NCI-H2227 (cell line): ENCODE measurements around the gene GALNT10.
"Not testable (repeated sequence)": the region's sequence is repeated elsewhere in the genome, so short reads cannot be mapped to it uniquely, and the experiment has no call there.

ENCODE experiments used
- DNase-seq: peaks from one replicate; lab custom pipeline; 2025; ENCODE audit not compliant: unreplicated experiment; lab: John Stamatoyannopoulos, UW

The GALNT10 gene, protein sequence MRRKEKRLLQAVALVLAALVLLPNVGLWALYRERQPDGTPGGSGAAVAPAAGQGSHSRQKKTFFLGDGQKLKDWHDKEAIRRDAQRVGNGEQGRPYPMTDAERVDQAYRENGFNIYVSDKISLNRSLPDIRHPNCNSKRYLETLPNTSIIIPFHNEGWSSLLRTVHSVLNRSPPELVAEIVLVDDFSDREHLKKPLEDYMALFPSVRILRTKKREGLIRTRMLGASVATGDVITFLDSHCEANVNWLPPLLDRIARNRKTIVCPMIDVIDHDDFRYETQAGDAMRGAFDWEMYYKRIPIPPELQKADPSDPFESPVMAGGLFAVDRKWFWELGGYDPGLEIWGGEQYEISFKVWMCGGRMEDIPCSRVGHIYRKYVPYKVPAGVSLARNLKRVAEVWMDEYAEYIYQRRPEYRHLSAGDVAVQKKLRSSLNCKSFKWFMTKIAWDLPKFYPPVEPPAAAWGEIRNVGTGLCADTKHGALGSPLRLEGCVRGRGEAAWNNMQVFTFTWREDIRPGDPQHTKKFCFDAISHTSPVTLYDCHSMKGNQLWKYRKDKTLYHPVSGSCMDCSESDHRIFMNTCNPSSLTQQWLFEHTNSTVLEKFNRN

DNA sequence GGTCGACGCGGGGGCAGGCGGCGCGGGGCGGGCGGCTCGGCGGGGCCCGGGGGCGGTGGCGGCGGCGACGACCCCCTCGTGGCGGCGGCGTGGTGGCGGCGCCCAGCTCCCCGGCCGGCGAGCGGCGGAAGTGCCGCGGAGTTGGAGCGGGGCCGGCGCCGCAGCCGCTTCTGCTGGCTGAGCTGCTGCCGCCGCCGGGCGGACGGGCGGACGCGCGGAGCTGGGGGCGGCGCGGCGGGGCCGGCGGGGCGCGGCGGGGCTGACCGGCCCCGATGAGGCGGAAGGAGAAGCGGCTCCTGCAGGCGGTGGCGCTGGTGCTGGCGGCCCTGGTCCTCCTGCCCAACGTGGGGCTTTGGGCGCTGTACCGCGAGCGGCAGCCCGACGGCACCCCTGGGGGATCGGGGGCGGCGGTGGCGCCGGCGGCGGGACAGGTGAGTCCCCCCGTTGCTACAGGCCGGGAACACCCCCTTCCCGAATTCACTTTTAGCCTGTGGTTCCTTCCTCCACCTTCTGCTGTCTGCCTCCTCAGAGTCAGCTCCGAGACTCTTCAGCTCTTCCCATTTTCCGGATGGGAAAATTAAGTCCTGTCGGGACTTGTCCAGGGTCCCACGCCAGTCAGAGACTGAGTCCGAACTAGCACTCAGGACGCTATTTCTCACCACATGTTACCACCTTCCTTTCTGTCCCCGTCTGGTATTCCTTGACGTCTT lies at the start of gene GALNT10:
Gene GALNT10, plus strand, starts transcription at position 139 of the 710 bp plus-strand sequence. Its CDS starts 134 bp downstream, at position 273.
- peak; percentile 68 for DNase-seq

DNA sequence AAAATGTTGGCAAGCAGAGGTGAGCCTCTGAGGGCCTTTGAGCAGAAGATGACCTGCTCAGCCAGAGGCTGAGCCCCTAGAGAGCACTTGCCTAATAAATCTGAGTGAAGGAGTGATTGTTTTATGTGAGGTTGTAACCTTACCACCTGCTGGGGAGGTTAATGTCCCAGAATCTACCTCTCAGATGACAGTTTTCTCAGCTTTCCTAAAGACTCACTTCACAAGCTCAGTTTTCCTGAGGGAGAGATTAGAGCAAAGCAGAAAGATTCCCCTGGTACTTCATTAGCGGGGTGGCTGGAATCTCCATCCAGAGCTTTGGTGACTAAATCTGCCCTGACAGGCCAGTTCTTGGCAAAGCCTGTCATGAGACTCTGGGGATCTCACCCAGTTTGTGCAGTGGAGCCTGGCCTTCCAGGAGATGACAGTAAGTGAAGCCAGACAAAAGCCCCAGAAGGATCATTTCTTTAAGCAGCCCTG lies 48.8 kb upstream of the GALNT10 start:
- no peak for DNase-seq

DNA sequence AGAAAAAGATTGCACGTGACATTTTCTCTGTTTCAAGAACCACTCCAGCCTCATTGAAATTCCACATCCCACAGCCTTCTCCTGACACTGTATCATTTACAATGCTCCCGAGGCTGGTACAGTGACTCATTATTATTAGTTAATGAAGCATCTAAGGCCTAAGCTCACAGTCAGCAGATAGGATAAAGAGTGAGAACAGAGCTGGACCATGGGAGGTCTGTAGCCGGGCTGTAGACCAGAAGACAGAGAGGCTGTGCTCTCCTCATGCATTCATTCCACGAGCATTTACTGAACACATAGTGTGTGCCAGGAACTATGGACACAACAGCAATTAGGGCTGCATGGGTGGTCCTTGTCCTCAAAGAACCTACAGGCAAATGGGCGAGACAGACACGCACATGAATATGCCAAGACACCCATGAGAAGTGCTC lies 47.3 kb upstream of the GALNT10 start:
- DNase-seq, result no peak

DNA sequence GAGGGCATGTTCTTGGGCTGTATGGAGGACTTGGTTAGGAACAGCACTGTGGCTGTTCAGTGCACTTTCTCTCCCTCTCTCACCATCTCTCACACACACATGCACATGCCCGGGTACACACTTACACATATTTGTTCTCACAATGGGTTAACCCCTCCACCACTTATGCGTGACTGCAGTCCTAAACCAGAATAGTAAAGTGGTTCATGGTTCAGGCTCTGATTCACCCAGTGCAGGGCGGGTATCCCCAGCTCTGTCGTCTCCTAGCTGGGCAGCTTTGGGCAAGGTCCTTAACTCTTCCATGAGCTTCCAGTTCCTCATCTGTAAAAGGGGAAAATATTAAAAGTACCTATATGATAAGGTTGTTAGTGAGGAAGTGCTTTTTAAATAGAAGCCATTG lies 45.3 kb upstream of the GALNT10 start:
- no peak for DNase-seq

DNA sequence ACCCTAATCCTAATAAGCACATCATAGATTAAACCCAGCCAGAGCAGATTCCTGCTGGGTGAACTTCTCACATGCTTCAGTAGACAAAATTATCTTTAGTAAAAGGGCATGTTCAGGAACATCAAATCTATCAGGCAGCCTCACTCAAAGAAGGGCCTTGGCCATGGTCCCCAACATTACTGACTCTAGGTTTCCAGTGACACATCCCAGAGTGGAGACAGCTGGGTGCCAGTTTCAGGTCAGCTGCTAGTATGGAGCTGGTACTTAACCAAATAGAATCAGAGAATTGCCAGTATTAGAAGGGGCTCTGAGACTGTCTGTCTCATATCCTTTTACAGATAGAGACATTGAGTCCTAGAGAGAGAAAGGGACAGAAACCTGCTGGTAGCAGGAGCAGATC lies 44.1 kb upstream of the GALNT10 start:
- DNase-seq, result no peak

DNA sequence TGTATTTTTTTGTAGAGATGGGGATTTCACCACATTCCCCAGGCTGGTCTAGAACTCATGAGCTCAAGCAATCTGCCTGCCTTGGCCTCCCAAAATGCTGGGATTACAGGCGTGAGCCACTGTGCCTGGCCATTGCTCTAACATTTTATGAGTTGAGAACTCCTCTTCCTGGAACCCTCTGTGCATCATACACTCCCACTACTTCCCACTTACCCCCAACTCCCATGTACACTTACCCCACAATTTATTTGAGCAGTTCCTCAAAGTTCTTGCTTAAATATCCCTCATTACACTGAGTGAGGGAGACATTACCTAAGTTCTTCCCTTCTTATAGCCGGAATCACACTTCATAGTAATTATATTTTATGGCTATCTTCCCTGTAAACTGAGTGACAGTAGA lies 42.9 kb upstream of the GALNT10 start:
- DNase-seq, result no peak

DNA sequence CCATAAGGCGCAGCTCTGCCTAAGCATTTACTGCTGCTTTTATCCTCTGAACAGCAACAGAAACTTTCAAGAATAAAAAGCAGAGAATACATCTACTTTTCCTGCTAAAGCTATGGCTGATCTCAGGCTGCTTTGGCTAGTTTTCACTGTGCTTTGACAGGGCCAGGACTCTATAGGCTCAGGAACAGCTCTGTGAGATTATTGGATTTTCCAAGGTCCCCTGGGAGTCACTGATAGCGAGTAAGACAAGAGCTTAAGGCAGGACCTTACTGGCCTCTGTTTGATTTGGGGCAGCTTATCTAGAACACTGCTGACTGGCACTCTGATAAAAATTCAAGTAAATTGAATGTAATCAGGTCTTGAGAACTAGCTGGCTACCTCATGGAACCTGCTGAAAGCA lies 40.1 kb upstream of the GALNT10 start:
- not testable (repeated sequence) for DNase-seq

DNA sequence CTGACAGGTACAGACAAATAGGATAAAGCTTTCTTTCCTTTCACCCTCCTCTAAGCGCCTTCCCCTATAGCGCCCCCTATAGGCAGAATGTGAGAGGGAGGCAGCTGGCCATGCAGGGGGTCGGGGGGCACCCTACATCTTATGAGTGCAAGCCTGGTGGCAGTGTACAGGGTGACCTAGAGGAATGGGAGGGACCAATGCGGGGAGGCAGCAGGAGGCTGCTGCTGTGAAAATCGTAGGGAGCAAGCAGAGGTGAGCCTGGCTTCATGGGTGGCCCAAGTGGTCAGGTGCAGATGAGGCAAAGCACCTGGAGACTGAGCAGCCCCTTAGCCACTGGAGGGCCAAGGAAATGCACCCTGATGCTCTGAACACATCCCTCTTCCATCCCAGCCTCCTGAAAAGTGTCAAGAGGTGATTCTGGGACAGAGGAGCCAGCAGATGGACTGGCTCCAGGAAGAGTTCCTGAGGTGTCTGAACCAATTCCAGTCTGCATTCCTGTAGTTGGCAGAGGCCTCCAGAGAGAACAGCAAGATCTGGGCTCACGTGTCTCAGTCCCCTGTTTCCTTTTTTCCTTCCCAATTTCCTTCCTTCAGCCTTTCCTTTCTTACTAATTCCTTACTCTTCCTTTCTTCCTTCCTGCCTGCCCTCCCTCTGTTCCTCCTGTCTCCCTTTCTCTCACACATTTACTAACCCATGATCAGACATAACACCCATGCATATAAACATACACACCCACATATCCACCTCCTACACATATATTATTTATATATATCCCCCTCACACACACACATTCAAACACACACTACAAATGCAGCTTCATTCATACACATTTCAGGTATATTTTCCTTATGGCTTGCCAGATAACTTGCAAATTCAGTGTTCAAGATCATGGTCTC lies 32.8 kb upstream of the GALNT10 start:
- DNase-seq, result no peak

DNA sequence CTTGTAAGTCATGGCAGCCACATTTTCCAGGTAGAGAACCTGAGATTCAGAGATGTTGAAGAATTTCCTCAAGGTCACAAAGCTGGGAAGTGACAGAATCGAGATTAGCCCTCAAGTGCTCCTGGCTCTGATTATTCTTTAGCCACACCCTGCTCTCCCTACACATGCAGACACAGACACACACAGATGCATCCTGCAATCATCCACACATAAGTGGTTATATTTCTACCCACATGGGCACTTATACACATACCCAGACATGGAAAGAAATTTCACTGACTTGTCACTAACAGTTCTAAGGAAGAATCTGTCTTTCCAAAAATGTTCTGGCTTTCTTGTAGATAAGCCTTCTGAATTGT lies 32.2 kb upstream of the GALNT10 start:
- DNase-seq, result no peak

DNA sequence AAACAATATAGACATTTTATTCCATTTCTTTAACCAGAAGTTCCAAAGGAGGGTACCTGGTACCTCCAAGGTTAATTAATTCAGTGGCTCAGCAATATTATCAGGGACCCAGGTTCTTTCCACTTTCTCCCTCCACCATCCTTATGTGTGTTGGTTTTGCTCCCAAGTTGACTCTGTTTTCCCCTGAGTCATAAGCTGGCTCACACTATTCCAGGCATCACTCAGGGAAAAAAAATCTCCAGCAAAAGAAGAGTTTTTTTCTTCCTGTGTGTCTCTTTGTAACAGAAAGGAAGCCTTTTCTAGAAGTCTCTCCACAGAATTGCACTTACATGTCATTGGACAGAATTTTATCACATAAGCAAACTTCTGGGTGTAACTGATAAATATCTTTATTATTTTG lies 31.2 kb upstream of the GALNT10 start:
- DNase-seq, result no peak

DNA sequence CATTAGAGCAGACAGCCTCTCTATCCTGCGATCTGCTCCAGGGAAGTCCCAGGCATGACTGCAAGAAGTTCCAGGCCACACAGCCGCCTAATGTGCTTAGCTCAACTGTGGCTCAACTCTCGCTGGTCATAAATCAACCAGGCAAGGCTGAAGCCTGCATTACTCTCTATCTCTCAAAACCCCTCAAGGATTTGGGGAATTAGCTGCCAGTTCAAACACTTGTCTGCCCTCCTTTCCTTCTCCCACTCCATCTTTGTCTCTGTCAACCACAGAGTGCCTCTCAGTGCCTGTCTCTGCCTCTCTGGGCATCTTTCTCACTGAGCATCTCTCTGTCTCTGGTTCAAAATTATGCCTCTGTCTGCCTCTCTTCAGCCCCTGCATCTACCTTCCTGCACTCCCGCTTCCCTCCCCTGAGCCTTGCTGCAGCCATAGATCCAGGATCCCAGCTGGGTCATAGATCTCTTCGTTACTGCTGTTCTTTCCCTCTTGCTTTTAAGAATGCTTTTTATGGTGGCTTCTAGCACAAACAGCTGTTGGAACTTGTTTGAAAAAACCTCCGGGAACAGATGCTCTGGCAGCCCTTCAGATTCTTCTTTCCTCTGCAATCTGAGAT lies 27.9 kb upstream of the GALNT10 start:
- no peak for DNase-seq

DNA sequence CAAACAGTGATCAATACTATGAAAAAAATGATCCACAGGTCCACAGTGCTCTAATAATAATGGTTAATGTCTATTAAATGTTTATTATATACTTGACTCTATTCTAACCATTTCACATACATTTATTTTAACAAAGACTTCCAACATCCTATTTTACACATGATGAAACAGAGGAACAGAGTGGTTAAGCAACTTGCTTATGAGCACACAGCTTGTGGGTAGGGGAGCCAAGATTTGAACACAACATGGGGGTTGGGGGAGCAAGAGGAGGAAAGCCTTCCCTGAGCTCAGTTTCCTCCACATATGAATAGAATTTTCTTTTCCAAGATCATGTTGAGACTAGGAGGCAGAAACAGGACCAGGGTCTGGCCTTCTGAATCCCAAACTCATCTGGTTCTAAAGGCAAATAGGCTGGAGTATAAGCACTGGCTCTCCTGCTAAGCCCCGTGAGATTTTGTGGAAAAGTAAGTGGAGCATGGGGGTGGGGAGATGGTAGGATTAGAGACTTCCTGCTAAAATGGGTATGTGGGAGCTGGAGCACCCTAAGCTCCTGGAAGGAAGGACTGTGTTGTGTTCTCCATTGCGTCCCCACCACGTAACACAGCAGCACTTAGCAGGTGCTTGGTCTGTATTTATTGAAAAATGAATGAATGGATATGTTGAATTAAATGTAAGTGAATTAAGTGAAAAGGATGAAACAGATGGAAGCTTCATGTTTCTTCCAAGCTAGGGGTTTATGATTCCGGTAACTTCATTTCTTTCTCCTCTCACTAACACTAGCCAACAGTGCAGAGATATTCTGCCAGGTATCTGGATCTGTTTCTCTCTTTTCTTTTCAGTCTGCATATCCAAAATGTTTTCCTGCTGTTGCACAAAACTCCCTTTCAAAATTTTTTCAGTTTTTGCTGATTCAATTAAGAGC lies 26.9 kb upstream of the GALNT10 start:
- DNase-seq, result no peak

DNA sequence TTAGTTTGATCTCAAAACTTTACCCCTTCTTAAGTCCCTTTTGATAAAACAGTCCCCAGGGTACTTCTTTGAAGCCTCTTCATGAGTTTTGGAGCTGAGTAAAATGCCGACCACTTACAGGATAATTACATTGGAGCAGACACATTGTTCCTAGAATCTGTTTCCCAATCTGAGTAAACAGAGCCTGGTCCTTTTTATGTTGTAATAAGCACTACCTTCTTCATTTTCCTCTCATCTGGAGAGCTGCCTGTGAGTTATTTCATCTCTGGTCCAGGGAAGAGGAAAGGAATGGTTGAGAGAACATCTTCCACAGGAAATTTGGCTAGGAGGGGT lies 26.3 kb upstream of the GALNT10 start:
- DNase-seq, result no peak

DNA sequence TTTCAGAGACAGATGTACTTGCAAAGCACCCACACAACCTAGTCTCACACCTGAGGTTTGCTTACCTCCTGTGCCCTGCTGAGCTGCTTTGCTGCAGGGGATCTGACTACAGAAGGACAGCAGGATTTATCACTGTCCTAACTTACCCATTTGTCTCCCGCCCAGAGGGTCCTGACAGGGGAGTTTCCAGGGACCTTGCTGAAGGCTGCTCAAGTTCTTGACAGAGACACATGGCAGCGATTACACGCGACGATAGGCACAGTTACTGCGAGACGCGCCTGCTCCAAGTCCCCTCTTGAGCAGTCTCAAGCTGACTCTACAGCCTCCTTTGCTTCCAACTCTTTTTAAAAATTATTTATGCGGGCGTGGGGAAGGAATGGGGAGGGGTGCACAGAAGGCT lies 24.6 kb upstream of the GALNT10 start:
- no peak for DNase-seq

DNA sequence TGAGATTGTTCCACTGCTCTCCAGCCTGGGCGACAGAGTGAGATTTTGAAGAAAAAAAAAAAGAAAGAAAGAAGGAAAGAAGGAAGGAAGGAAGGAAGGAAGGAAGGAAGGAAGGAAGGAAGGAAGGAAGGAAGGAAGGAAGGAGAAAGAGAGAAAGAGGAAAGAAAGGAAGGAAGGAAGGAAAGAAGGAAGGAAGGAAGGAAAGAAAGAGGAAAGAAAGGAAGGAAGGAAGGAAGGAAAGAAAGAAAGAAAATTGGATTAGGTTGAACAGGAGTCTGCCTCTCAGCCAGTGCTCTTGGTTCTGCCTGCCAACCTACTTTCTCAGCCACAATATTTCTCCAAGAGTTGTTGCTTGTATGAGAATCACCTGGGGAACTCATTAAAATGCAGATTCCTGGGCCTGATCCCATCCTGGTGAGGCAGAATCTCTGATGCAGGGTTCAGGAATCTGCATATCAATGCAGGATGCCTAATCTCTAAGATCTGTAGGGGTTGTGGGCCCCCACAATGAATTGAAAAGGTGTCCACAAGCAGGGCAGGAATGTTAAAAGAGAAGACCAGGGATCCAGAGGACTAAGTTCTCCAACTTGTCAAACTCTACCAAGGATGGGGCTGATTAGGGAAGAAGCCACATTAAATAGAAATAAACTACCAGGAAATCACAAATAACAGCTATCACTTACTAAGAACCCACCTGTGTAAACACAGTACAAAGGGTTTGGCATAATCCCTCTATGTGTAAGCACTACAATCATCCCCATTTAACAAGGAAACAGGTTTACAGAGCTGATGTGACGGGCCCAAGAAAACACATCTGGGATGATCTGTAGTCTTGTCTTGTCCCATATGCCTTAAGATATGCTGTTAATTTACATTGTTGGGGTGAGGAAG lies 23.4 kb upstream of the GALNT10 start:
- DNase-seq, result no peak

DNA sequence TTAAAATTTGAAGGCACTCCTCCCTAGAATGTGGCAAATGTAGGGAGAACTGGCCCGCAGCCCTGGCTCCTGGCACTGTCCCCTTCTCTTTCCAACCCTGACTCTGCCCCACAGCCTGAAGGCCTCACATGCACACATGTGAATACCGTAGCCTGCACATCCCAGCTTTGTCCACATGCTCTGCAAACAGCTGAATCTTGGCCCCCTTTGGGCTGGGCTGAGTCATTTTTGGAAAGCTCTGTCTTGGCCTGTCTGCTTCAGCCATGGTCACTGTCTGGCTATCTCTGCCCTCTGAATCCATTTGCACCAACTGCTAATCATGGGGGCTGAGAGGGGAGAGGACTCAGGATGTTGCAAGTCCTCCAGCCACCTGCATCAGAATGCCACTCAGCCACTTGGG lies 22.1 kb upstream of the GALNT10 start:
- DNase-seq, result no peak

DNA sequence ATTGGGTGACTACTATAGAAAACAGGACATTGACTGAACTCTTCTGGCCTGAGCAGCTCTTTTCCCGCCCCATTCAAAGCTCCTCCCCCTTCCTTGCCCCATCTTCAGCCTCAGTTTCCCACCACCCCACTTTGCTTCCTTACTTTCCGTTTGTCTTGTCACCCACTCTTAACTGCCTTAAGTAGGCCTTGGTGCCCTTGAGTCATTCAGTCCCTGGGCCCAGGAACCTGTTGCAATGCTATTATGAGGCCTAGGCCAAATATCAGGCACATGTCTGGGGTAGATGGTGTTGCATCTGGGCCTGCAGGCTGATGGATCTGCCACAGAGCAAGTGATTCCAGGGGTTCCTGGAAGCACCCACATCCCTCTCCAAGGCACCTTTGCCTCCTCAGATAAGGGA lies 17.7 kb upstream of the GALNT10 start:
- no peak for DNase-seq

DNA sequence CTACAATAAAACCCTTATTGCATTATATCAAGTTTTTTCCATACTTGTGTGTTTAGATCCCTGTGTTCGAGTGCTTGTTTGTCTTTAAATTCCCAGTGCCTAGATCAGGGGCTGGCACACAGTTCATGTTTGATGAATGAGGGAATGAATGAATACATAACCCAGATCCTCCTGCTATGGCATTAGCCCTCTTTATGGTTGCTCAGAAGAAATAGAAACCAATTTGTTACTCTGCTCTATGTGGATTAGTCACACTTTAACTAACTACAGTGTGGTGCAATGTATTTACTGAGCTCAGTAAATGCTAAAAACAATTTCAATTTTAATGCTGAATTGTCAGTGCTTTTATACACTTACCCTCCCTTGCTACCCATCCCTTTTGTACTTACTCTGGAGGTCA lies 16.4 kb upstream of the GALNT10 start:
- no peak for DNase-seq

DNA sequence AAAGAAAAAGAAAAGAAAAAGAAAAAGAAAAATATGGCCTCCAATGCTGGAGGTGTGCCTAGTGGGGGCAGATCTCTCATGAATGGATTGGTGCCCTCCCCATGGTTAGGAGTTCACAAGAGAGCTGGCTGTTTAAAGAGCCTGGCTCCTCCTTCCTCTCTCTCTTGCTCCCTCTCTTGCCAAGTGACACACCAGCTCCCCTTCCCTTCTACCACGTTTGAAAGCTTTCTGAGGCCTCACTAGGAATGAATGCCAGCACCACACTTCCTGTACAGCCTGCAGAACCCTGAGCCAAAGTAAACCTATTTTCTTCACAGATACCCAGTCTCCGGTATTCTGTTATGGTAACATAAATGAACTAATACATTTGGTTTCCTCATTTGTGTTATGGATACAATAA lies 14.4 kb upstream of the GALNT10 start:
- no peak for DNase-seq
